DMS153 treated with DMSO at 0.1 percent for 48 hours (cell line): ENCODE results near the gene TNNT2.

Experiments
- DNase-seq: peaks from one replicate; lab custom pipeline; 2025; ENCODE audit not compliant: unreplicated experiment; lab: John Stamatoyannopoulos, UW

The TNNT2 gene

GRCh38 chr1:201404055-201404454 lies 26.6 kb upstream of the TNNT2 start:
- DNase-seq, result no peak

GRCh38 chr1:201403359-201403758 lies 25.9 kb upstream of the TNNT2 start:
- no peak for DNase-seq

- no peak for DNase-seq
Measured at GRCh38 chr1:201401700-201402099, 24.2 kb upstream of the TNNT2 start.

GRCh38 chr1:201400852-201401230 lies 23.4 kb upstream of the TNNT2 start:
- no peak for DNase-seq

GRCh38 chr1:201400212-201400851 lies 22.9 kb upstream of the TNNT2 start:
- no peak for DNase-seq

GRCh38 chr1:201399352-201400126 lies 22.1 kb upstream of the TNNT2 start:
- no peak for DNase-seq

GRCh38 chr1:201399018-201399351 lies 21.5 kb upstream of the TNNT2 start, which contains the start of gene LAD1:
Gene LAD1 (minus strand): TSS chr1:201399324. CDS start chr1:201399306, 18 bp downstream.
- no peak for DNase-seq

GRCh38 chr1:201397675-201398074 lies 20.2 kb upstream of the TNNT2 start:
- no peak for DNase-seq

GRCh38 chr1:201396861-201397464 lies 19.5 kb upstream of the TNNT2 start:
- no peak for DNase-seq

GRCh38 chr1:201395936-201396335 lies 18.5 kb upstream of the TNNT2 start:
- no peak for DNase-seq

GRCh38 chr1:201394591-201394990 lies 17.1 kb upstream of the TNNT2 start:
- DNase-seq, result no peak

- DNase-seq, result no peak
Measured at GRCh38 chr1:201393076-201393475, 15.6 kb upstream of the TNNT2 start.

- no peak for DNase-seq
Measured at GRCh38 chr1:201391651-201392511, 14.4 kb upstream of the TNNT2 start.

- no peak for DNase-seq
Measured at GRCh38 chr1:201391225-201391624, 13.7 kb upstream of the TNNT2 start.

GRCh38 chr1:201389051-201389450 lies 11.6 kb upstream of the TNNT2 start:
- no peak for DNase-seq

GRCh38 chr1:201386208-201386607 lies 8.7 kb upstream of the TNNT2 start:
- DNase-seq, result no peak

- peak; percentile 82 for DNase-seq
Measured at GRCh38 chr1:201385299-201385891, 7.9 kb upstream of the TNNT2 start.

GRCh38 chr1:201384406-201384782 lies 6.9 kb upstream of the TNNT2 start:
- DNase-seq, result no peak

- peak; percentile 75 for DNase-seq
Measured at GRCh38 chr1:201383647-201384405, 6.3 kb upstream of the TNNT2 start.

GRCh38 chr1:201381130-201381529 lies 3.6 kb upstream of the TNNT2 start:
- peak; percentile 88 for DNase-seq
